DOHH2 (cell line): Measurements from ENCODE around the gene RAD51B.

Experiments
- CTCF ChIP-seq: fragments of 200-600 bp; sonication (generic); IDR thresholded peaks from one replicate; pipeline ENCODE4 v1.5.1; 2014; ENCODE audit warnings: antibody characterized with exemption, mild to moderate bottlenecking, low read depth, low read length; ENCODE audit not compliant: poor library complexity, severe bottlenecking
- EZH2phosphoT487 ChIP-seq: fragments of 200-600 bp; sonication (generic); IDR thresholded peaks from 2 replicates; pipeline ENCODE4 v1.6.1; 2017; ENCODE audit warnings: borderline replicate concordance, mild to moderate bottlenecking, antibody characterized with exemption, low read length, moderate library complexity, mixed read lengths

- no peak for TF ChIP-seq CTCF
- no peak for TF ChIP-seq EZH2phosphoT487
These were observed 345.8 kb downstream of the RAD51B start for GRCh38 chr14:68165274-68165843.
